NCI-H2227 treated with DMSO at 0.1 percent for 48 hours (cell line): Measurements from ENCODE around the gene MYL7.
"Not testable (repeated sequence)": the region's sequence is repeated elsewhere in the genome, so short reads cannot be mapped to it uniquely, and the experiment has no call there.

Experiments
- DNase-seq: peaks from one replicate; lab custom pipeline; 2025; lab: John Stamatoyannopoulos, UW

Gene MYL7

GRCh38 chr7:44141221-44141850 lies at the start of gene MYL7:
Gene MYL7 (minus strand): TSS chr7:44141332. CDS start chr7:44141305, 27 bp downstream.
- no peak for DNase-seq

- DNase-seq = no peak
Measured at GRCh38 chr7:44189993-44190872, 49.1 kb upstream of the MYL7 start.

- peak; percentile 48 for DNase-seq
Measured at GRCh38 chr7:44189286-44189992, 48.3 kb upstream of the MYL7 start, which contains the start of gene GCK. Gene GCK (minus strand): TSS chr7:44189439. CDS start chr7:44188953, 486 bp downstream.

- no peak for DNase-seq
Measured at GRCh38 chr7:44188480-44189225, 47.5 kb upstream of the MYL7 start.

- no peak for DNase-seq
Measured at GRCh38 chr7:44187636-44188416, 46.7 kb upstream of the MYL7 start.

GRCh38 chr7:44186736-44187135 lies 45.6 kb upstream of the MYL7 start:
- DNase-seq = no peak

GRCh38 chr7:44185729-44186128 lies 44.6 kb upstream of the MYL7 start:
- DNase-seq = no peak

GRCh38 chr7:44184873-44185446 lies 43.8 kb upstream of the MYL7 start:
- no peak for DNase-seq

GRCh38 chr7:44184206-44184872 lies 43.2 kb upstream of the MYL7 start:
- no peak for DNase-seq

- DNase-seq = no peak
Measured at GRCh38 chr7:44183386-44183785, 42.3 kb upstream of the MYL7 start.

- DNase-seq = no peak
Measured at GRCh38 chr7:44182827-44183226, 41.7 kb upstream of the MYL7 start.

GRCh38 chr7:44180631-44181030 lies 39.5 kb upstream of the MYL7 start:
- DNase-seq = no peak

- DNase-seq = no peak
Measured at GRCh38 chr7:44177570-44178131, 36.5 kb upstream of the MYL7 start.

- no peak for DNase-seq
Measured at GRCh38 chr7:44176486-44176885, 35.4 kb upstream of the MYL7 start.

- no peak for DNase-seq
Measured at GRCh38 chr7:44175730-44176129, 34.6 kb upstream of the MYL7 start.

GRCh38 chr7:44174694-44174948 lies 33.5 kb upstream of the MYL7 start:
- DNase-seq = not testable (repeated sequence)

- DNase-seq = no peak
Measured at GRCh38 chr7:44173911-44174693, 33.0 kb upstream of the MYL7 start.

- DNase-seq = no peak
Measured at GRCh38 chr7:44172803-44173424, 31.8 kb upstream of the MYL7 start.

- no peak for DNase-seq
Measured at GRCh38 chr7:44172352-44172751, 31.2 kb upstream of the MYL7 start.
